Vagina (tissue), 2 donors: Measurements from ENCODE around the gene FAM114A2. TPM values are rescaled to one million over a fixed set of nuclear protein-coding genes. Genes with fewer than 3 reads are reported as not detected.

Experiments
- DNase-seq, 2 donors: peaks; one replicate each; pipeline ENCODE4 v3.0.0-alpha.2; 2017; ENCODE audit errors: extremely low spot score in 2 of 2
- H3K27ac ChIP-seq: fragments of 200-600 bp; sonication (generic); one replicate; pipeline ENCODE4 v1.5.1; 2019
- H3K27me3 ChIP-seq: fragments of 200-600 bp; sonication (generic); one replicate; pipeline ENCODE4 v1.5.1; 2019
- H3K36me3 ChIP-seq, 2 donors: fragments of 200-600 bp; sonication (generic); one replicate each; pipeline ENCODE4 v1.5.1; 2017 to 2019
- H3K4me1 ChIP-seq: fragments of 200-600 bp; sonication (generic); one replicate; pipeline ENCODE4 v1.5.1; 2019
- H3K4me3 ChIP-seq, 2 donors: fragments of 200-600 bp; sonication (generic); 1 replicate in 1 of 2; 2 replicates in 1 of 2; pipeline ENCODE4 v1.5.1; 2016 to 2019
- H3K9me3 ChIP-seq: fragments of 200-600 bp; sonication (generic); one replicate; pipeline ENCODE4 v1.5.1; 2019
- CTCF ChIP-seq, 3 experiments: fragments of 450-650 bp in 2 of 3; fragments of 200-600 bp in 1 of 3; sonication (generic) in 1 of 3; IDR thresholded peaks; one replicate each; pipeline ENCODE4 v1.5.1; 2017 to 2019; ENCODE audit warnings: antibody characterized with exemption in 3 of 3, mild to moderate bottlenecking in 2 of 3, moderate library complexity in 2 of 3
- POLR2A ChIP-seq, 2 donors: fragments of 450-650 bp; IDR thresholded peaks; one replicate each; pipeline ENCODE4 v1.6.1; 2017; ENCODE audit warnings: antibody characterized with exemption in 2 of 2, mild to moderate bottlenecking in 2 of 2, moderate library complexity in 2 of 2
- POLR2AphosphoS5 ChIP-seq, 2 donors: sonication (generic); formaldehyde crosslinking; IDR thresholded peaks; one replicate each; pipeline ENCODE4 v1.9.0; 2017; ENCODE audit warnings: antibody characterized with exemption in 2 of 2, mild to moderate bottlenecking in 2 of 2, low read depth in 1 of 2; ENCODE audit not compliant: insufficient read depth in 1 of 2
- intact Hi-C: fragments of 100-400 bp; cut with DNase I; formaldehyde crosslinking; loops from one replicate; pipeline ENCODE4 v1.15.1; 2023
- total RNA-seq: library from RNA; depleted of rRNA; stranded (reverse); fragments of >200 nt; gene quantifications from one replicate; pipeline ENCODE4 v1.2.3, GENCODE V29; 2016

Gene FAM114A2
- total RNA-seq, 1 donor from 2014 or later = 20.4 TPM

- Histone ChIP-seq H3K9me3 (no peaks in the 10 kb centered on the region), H3K4me1 (no peaks in the 10 kb centered on the region), H3K27ac (no peak overlapping the region), H3K27me3 (no peaks in the 10 kb centered on the region), H3K36me3 (no peaks in the 10 kb centered on the region), H3K4me3 (no peak overlapping the region)
- no peak for TF ChIP-seq CTCF (IDR thresholded peaks at IDR 0.05)
- TF ChIP-seq POLR2A (IDR thresholded peaks at IDR 0.05) = no peak
- TF ChIP-seq POLR2AphosphoS5 (IDR thresholded peaks at IDR 0.05; ENCODE audit: insufficient read depth in 1 of 2, low read depth in 1 of 2) = no peak
- DNase-seq = no peak
- intact Hi-C loops = no loop called here
Observed at GRCh38 chr5:154060606-154061005, 21.9 kb upstream of the FAM114A2 start.

- no peak for TF ChIP-seq POLR2A (IDR thresholded peaks at IDR 0.05)
- TF ChIP-seq POLR2AphosphoS5 (IDR thresholded peaks at IDR 0.05; ENCODE audit: insufficient read depth in 1 of 2, low read depth in 1 of 2) = no peak
- no peak for TF ChIP-seq CTCF (IDR thresholded peaks at IDR 0.05)
- Histone ChIP-seq H3K4me1 (no peaks in the 10 kb centered on the region), H3K27me3 (no peaks in the 10 kb centered on the region), H3K4me3 (no peak overlapping the region), H3K9me3 (no peaks in the 10 kb centered on the region), H3K27ac (no peak overlapping the region), H3K36me3 (no peaks in the 10 kb centered on the region)
- DNase-seq = no peak
- intact Hi-C loops = no loop called here
Observed at GRCh38 chr5:154059583-154059982, 20.9 kb upstream of the FAM114A2 start.

GRCh38 chr5:154059039-154059430, 20.3 kb upstream of the FAM114A2 start:
- Histone ChIP-seq H3K27me3 (no peaks in the 10 kb centered on the region), H3K4me1 (no peaks in the 10 kb centered on the region), H3K27ac (no peak overlapping the region), H3K4me3 (no peak overlapping the region), H3K9me3 (no peaks in the 10 kb centered on the region), H3K36me3 (no peaks in the 10 kb centered on the region)
- intact Hi-C loops = no loop called here
- no peak for TF ChIP-seq POLR2AphosphoS5 (IDR thresholded peaks at IDR 0.05; ENCODE audit: insufficient read depth in 1 of 2, low read depth in 1 of 2)
- no peak for TF ChIP-seq POLR2A (IDR thresholded peaks at IDR 0.05)
- no peak for TF ChIP-seq CTCF (IDR thresholded peaks at IDR 0.05)
- DNase-seq = no peak

- DNase-seq = no peak
- intact Hi-C loops = no loop called here
Observed at GRCh38 chr5:154058055-154059038, 19.6 kb upstream of the FAM114A2 start.

More at GRCh38 chr5:154058055-154059038, 19.6 kb upstream of the FAM114A2 start:
- no peaks in the 10 kb centered on the region for H3K4me1 ChIP-seq
- no peak overlapping the region for H3K27ac ChIP-seq
- peaks cover 0 to 6% of the 10 kb centered on the region in 2 donors for H3K36me3 ChIP-seq
- no peak overlapping the region for H3K4me3 ChIP-seq
- no peaks in the 10 kb centered on the region for H3K9me3 ChIP-seq
- H3K27me3 ChIP-seq = no peaks in the 10 kb centered on the region
- TF ChIP-seq POLR2A (IDR thresholded peaks at IDR 0.05) (no peak), CTCF (IDR thresholded peaks at IDR 0.05) (no peak), POLR2AphosphoS5 (IDR thresholded peaks at IDR 0.05; ENCODE audit: insufficient read depth in 1 of 2, low read depth in 1 of 2) (no peak)
